IMR-90 (cell line): ENCODE data around the gene CMAS. TPM values are rescaled to one million over a fixed set of nuclear protein-coding genes. Genes with fewer than 3 reads are reported as not detected.
A peak's percentile ranks its signal among the peaks of the same experiment; 100 is the strongest.
"Not testable (repeated sequence)": the region's sequence is repeated elsewhere in the genome, so short reads cannot be mapped to it uniquely, and the experiment has no call there.

ENCODE experiments used
- ATAC-seq: fragments of 200-7000 bp; cut with Tn5 transposase; 2 replicates; pipeline ENCODE4 v1.9.1; 2020; ENCODE audit warnings: low read depth, mild to moderate bottlenecking, moderate library complexity
- BruUV-seq: library from RNA; stranded (reverse); fragments of 400-500 nt; replicated peaks from 2 replicates; lab custom pipeline; 2021; lab: Mats Ljungman, UMichigan
- CTCF ChIA-PET: fragments of 300-600 bp; formaldehyde crosslinking; extraction: SDS; loops from one replicate; lab custom pipeline; 2021; ENCODE audit warnings: antibody characterized with exemption; lab: Yijun Ruan, JAX
- POLR2A ChIA-PET: fragments of 300-600 bp; sonication (Branson Sonifier 250); formaldehyde crosslinking; loops from one replicate; lab custom pipeline; 2022; ENCODE audit warnings: antibody characterized with exemption; ENCODE audit not compliant: unreplicated experiment; lab: Charles Lee
- DNase-seq: peaks from one replicate; pipeline ENCODE4 v3.0.0; 2013
- H2AFZ ChIP-seq: replicated peaks from 2 replicates; pipeline ENCODE3; 2013; ENCODE audit warnings: low read length, mild to moderate bottlenecking; ENCODE audit not compliant: poor library complexity
- H2AK5ac ChIP-seq: 2 replicates; pipeline ENCODE4 v1.6.1; 2013; ENCODE audit warnings: low read depth, low read length, inconsistent platforms
- H2AK9ac ChIP-seq: replicated peaks from 2 replicates; pipeline ENCODE3; 2013; ENCODE audit warnings: mild to moderate bottlenecking, low read depth, low read length, moderate library complexity; ENCODE audit not compliant: poor library complexity
- H2BK120ac ChIP-seq: 2 replicates; pipeline ENCODE4 v1.6.1; 2013; ENCODE audit warnings: low read depth, low read length, inconsistent platforms
- H2BK15ac ChIP-seq: 3 replicates; pipeline ENCODE4 v1.6.1; 2013; ENCODE audit warnings: low read depth, low read length, inconsistent platforms
- H2BK20ac ChIP-seq: 2 replicates; pipeline ENCODE4 v1.6.1; 2013; ENCODE audit warnings: low read depth, mild to moderate bottlenecking, inconsistent platforms, low read length, moderate library complexity
- H2BK5ac ChIP-seq: 2 replicates; pipeline ENCODE4 v1.6.1; 2013; ENCODE audit warnings: mild to moderate bottlenecking, low read depth, low read length, inconsistent platforms; ENCODE audit not compliant: poor library complexity, severe bottlenecking
- H3K14ac ChIP-seq: replicated peaks from 2 replicates; pipeline ENCODE4 v1.6.1; 2013; ENCODE audit warnings: low read depth, low read length, inconsistent platforms
- H3K18ac ChIP-seq: 2 replicates; pipeline ENCODE4 v1.6.1; 2013; ENCODE audit warnings: low read depth, low read length, control low read depth
- H3K23ac ChIP-seq: 2 replicates; pipeline ENCODE4 v1.6.1; 2013; ENCODE audit warnings: low read depth, low read length, inconsistent platforms
- H3K27ac ChIP-seq: 2 replicates; pipeline ENCODE4 v1.5.1; 2013; ENCODE audit warnings: mild to moderate bottlenecking, control low read depth, low read length; ENCODE audit not compliant: insufficient read depth
- H3K27me3 ChIP-seq: 2 replicates; pipeline ENCODE4 v1.6.1; 2013; ENCODE audit warnings: low read length; ENCODE audit not compliant: control insufficient read depth, insufficient read depth
- H3K36me3 ChIP-seq: 2 replicates; pipeline ENCODE4 v1.6.1; 2013; ENCODE audit warnings: low read length, mixed read lengths; ENCODE audit not compliant: control insufficient read depth, insufficient read depth
- H3K4ac ChIP-seq: 2 replicates; pipeline ENCODE4 v1.6.1; 2013; ENCODE audit warnings: low read depth, low read length, inconsistent platforms
- H3K4me1 ChIP-seq: 2 replicates; pipeline ENCODE4 v1.6.1; 2013; ENCODE audit warnings: low read length, mixed read lengths; ENCODE audit not compliant: control insufficient read depth, insufficient read depth
- H3K4me2 ChIP-seq: 2 replicates; pipeline ENCODE4 v1.6.1; 2013; ENCODE audit warnings: low read depth, mild to moderate bottlenecking, control low read depth, low read length, moderate library complexity
- H3K4me3 ChIP-seq: 2 replicates; pipeline ENCODE4 v1.5.1; 2013; ENCODE audit warnings: low read depth, mild to moderate bottlenecking, control low read depth, low read length, moderate library complexity; ENCODE audit not compliant: insufficient read depth
- H3K56ac ChIP-seq: 2 replicates; pipeline ENCODE4 v1.6.1; 2013; ENCODE audit warnings: low read length, inconsistent platforms; ENCODE audit not compliant: insufficient read depth; ENCODE audit errors: extremely low read depth
- H3K79me1 ChIP-seq, 2 experiments: 2 replicates each; pipeline ENCODE4 v1.6.1; 2013; ENCODE audit warnings: low read length in 2 of 2, inconsistent platforms in 1 of 2, low read depth in 1 of 2
- H3K9ac ChIP-seq: 2 replicates; pipeline ENCODE4 v1.6.1; 2013; ENCODE audit warnings: low read depth, low read length, control low read depth
- H3K9me1 ChIP-seq: 2 replicates; pipeline ENCODE4 v1.6.1; 2013; ENCODE audit warnings: low read length, inconsistent platforms; ENCODE audit not compliant: insufficient read depth
- H3K9me3 ChIP-seq: 2 replicates; pipeline ENCODE4 v1.6.1; 2013; ENCODE audit warnings: low read length; ENCODE audit not compliant: control insufficient read depth, insufficient read depth
- H4K20me1 ChIP-seq: 2 replicates; pipeline ENCODE4 v1.6.1; 2013; ENCODE audit warnings: low read length, inconsistent platforms; ENCODE audit not compliant: insufficient read depth
- H4K5ac ChIP-seq: 2 replicates; pipeline ENCODE4 v1.6.1; 2013; ENCODE audit warnings: mild to moderate bottlenecking, low read depth, low read length, control low read depth
- H4K8ac ChIP-seq, 2 experiments: 2 replicates each; pipeline ENCODE4 v1.6.1; 2013; ENCODE audit warnings: low read depth in 2 of 2, low read length in 2 of 2, control low read depth in 1 of 2, inconsistent platforms in 1 of 2
- H4K91ac ChIP-seq: 2 replicates; pipeline ENCODE4 v1.6.1; 2013; ENCODE audit warnings: low read depth, low read length, inconsistent platforms; ENCODE audit not compliant: insufficient read depth
- RAD21 ChIP-seq: IDR thresholded peaks from 2 replicates; pipeline ENCODE4 v1.6.1; 2012; ENCODE audit warnings: low read length, improper control_type of control experiment
- RFX5 ChIP-seq: IDR thresholded peaks from 2 replicates; pipeline ENCODE4 v1.8.0; 2012; ENCODE audit warnings: low read depth, mild to moderate bottlenecking, low read length, moderate library complexity
- SMC3 ChIP-seq: fragments of 150-350 bp; IDR thresholded peaks from 2 replicates; pipeline ENCODE4 v1.6.1; 2016; ENCODE audit warnings: low read depth, mild to moderate bottlenecking, antibody characterized with exemption, low read length, moderate library complexity
- WGBS, 2 experiments: methylation state at CpG; one replicate each; pipeline versions ENCODE4 v1.1.5 to v1.1.7; 2013; ENCODE audit warnings: missing lambda C conversion rate in 2 of 2; ENCODE audit not compliant: insufficient read length in 1 of 2; ENCODE audit errors: extremely low coverage in 2 of 2; 5-methylcytosine and 5-hydroxymethylcytosine counted together
- dilution Hi-C: fragments of 300-500 bp; cut with HindIII; formaldehyde crosslinking; loops from one replicate; pipeline ENCODE4 v1.14.3; 2018; ENCODE audit warnings: low sequenced_read_pairs; ENCODE audit not compliant: unreplicated experiment
- in situ Hi-C: fragments of 300-500 bp; cut with MboI; formaldehyde crosslinking; loops from 3 replicates; pipeline ENCODE4 v1.14.3; 2019; ENCODE audit warnings: low sequenced_read_pairs, inconsistent platforms, mixed read lengths
- intact Hi-C: fragments of 100-400 bp; cut with micrococcal nuclease; formaldehyde crosslinking; loops from 2 replicates; pipeline ENCODE4 v1.10.0; 2022
- polyA plus RNA-seq, 3 experiments: library from polyadenylated mRNA; depleted of rRNA; stranded (reverse); fragments of >200 nt; gene quantifications; 2 replicates each; pipeline ENCODE4 v1.2.3, GENCODE V29; 2012; ENCODE audit warnings: low replicate concordance in 1 of 3
- total RNA-seq: library from RNA; depleted of rRNA; stranded (reverse); fragments of >200 nt; gene quantifications from 2 replicates; pipeline ENCODE4 v1.2.3, GENCODE V29; 2012
- TF ChIP-seq, protein P1 (sequence below): conservative IDR thresholded peaks from 2 replicates; pipeline ENCODE4 v1.5.1; 2012; ENCODE audit warnings: mild to moderate bottlenecking, low read depth, low read length, improper control_type of control experiment

Gene CMAS
- total and polyA plus RNA-seq, 2 of the 4 experiments (the other 2 are of a cell fraction) = 9.5 to 26.8 TPM

GRCh38 chr12:22018860-22019259, 27.2 kb upstream of the CMAS start:
- CTCF ChIA-PET = interaction anchor here (0.9 to 2.1 kb wide), 3 partner anchors 29 to 325 kb away, joined by 4 to 17 read pairs (median 4); no protein-coding TSS in a partner anchor
- no peaks in the 10 kb centered on the region for H3K4me1 ChIP-seq
- peak; percentile 32 for TF ChIP-seq RAD21
- no peak for TF ChIP-seq RFX5
- peak; percentile 32; the same call in 1 of the 2 replicates for TF ChIP-seq SMC3
- TF ChIP-seq, protein P1, sequence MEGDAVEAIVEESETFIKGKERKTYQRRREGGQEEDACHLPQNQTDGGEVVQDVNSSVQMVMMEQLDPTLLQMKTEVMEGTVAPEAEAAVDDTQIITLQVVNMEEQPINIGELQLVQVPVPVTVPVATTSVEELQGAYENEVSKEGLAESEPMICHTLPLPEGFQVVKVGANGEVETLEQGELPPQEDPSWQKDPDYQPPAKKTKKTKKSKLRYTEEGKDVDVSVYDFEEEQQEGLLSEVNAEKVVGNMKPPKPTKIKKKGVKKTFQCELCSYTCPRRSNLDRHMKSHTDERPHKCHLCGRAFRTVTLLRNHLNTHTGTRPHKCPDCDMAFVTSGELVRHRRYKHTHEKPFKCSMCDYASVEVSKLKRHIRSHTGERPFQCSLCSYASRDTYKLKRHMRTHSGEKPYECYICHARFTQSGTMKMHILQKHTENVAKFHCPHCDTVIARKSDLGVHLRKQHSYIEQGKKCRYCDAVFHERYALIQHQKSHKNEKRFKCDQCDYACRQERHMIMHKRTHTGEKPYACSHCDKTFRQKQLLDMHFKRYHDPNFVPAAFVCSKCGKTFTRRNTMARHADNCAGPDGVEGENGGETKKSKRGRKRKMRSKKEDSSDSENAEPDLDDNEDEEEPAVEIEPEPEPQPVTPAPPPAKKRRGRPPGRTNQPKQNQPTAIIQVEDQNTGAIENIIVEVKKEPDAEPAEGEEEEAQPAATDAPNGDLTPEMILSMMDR = peak; percentile 44
- no peak overlapping the region for H3K9ac ChIP-seq
- H2BK15ac ChIP-seq = no peak overlapping the region
- no peak overlapping the region for H2BK5ac ChIP-seq
- H2AK5ac ChIP-seq = no peak overlapping the region
- H4K20me1 ChIP-seq = no peaks in the 10 kb centered on the region
- BruUV-seq = no TSS peak
- H3K4ac ChIP-seq = no peak overlapping the region
- H4K5ac ChIP-seq = no peak overlapping the region
- no peak overlapping the region for H2AFZ ChIP-seq
- intact Hi-C loops = loop anchor here (1.0 to 10.0 kb wide), 2 partner anchors 323 to 414 kb away; partner anchors contain the start of gene GYS2
- H4K91ac ChIP-seq = no peak overlapping the region
- H2AK9ac ChIP-seq = no peak overlapping the region
- no peak overlapping the region for H3K23ac ChIP-seq
- H3K9me3 ChIP-seq = peaks cover 3% of the 10 kb centered on the region
- no CpG with 5 or more reads among the region's 6 CpGs for WGBS, 2 experiments
- no peaks in the 10 kb centered on the region for H3K9me1 ChIP-seq
- dilution Hi-C loops = no loop called here
- H3K27ac ChIP-seq = no peak overlapping the region
- no peak overlapping the region for H3K18ac ChIP-seq
- H2BK20ac ChIP-seq = no peak overlapping the region
- H3K14ac ChIP-seq = no peak overlapping the region
- no peaks in the 10 kb centered on the region for H3K27me3 ChIP-seq
- no peak overlapping the region for H3K4me2 ChIP-seq
- DNase-seq = peak; percentile 3
- no peak overlapping the region for H2BK120ac ChIP-seq
- POLR2A ChIA-PET = no interaction called here
- ATAC-seq = no peak
- no peak overlapping the region for H4K8ac ChIP-seq
- H3K4me3 ChIP-seq = no peak overlapping the region
- H3K56ac ChIP-seq = no peak overlapping the region
- no peaks in the 10 kb centered on the region for H3K36me3 ChIP-seq
- H3K79me1 ChIP-seq = no peaks in the 10 kb centered on the region
- in situ Hi-C loops = no loop called here

- H4K91ac ChIP-seq, H3K4ac ChIP-seq, H3K56ac ChIP-seq, CTCF ChIA-PET, H2AK9ac ChIP-seq, H2AFZ ChIP-seq, H3K14ac ChIP-seq, H3K23ac ChIP-seq, H3K9me1 ChIP-seq, H4K20me1 ChIP-seq, in situ Hi-C loops, intact Hi-C loops, H3K27me3 ChIP-seq, H3K9me3 ChIP-seq, H3K36me3 ChIP-seq, H4K5ac ChIP-seq, H3K4me1 ChIP-seq, H3K27ac ChIP-seq, BruUV-seq, dilution Hi-C loops, H3K79me1 ChIP-seq, ATAC-seq, H3K4me3 ChIP-seq, H3K9ac ChIP-seq, POLR2A ChIA-PET, H2AK5ac ChIP-seq, H2BK15ac ChIP-seq, H2BK20ac ChIP-seq, H3K18ac ChIP-seq, DNase-seq, H2BK120ac ChIP-seq, H2BK5ac ChIP-seq, H3K4me2 ChIP-seq, H4K8ac ChIP-seq: not testable (repeated sequence)
Observed at GRCh38 chr12:22023489-22023888, 22.5 kb upstream of the CMAS start.
